ENCODE data around the gene VPS50.

Gene VPS50, protein sequence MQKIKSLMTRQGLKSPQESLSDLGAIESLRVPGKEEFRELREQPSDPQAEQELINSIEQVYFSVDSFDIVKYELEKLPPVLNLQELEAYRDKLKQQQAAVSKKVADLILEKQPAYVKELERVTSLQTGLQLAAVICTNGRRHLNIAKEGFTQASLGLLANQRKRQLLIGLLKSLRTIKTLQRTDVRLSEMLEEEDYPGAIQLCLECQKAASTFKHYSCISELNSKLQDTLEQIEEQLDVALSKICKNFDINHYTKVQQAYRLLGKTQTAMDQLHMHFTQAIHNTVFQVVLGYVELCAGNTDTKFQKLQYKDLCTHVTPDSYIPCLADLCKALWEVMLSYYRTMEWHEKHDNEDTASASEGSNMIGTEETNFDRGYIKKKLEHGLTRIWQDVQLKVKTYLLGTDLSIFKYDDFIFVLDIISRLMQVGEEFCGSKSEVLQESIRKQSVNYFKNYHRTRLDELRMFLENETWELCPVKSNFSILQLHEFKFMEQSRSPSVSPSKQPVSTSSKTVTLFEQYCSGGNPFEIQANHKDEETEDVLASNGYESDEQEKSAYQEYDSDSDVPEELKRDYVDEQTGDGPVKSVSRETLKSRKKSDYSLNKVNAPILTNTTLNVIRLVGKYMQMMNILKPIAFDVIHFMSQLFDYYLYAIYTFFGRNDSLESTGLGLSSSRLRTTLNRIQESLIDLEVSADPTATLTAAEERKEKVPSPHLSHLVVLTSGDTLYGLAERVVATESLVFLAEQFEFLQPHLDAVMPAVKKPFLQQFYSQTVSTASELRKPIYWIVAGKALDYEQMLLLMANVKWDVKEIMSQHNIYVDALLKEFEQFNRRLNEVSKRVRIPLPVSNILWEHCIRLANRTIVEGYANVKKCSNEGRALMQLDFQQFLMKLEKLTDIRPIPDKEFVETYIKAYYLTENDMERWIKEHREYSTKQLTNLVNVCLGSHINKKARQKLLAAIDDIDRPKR

DNA sequence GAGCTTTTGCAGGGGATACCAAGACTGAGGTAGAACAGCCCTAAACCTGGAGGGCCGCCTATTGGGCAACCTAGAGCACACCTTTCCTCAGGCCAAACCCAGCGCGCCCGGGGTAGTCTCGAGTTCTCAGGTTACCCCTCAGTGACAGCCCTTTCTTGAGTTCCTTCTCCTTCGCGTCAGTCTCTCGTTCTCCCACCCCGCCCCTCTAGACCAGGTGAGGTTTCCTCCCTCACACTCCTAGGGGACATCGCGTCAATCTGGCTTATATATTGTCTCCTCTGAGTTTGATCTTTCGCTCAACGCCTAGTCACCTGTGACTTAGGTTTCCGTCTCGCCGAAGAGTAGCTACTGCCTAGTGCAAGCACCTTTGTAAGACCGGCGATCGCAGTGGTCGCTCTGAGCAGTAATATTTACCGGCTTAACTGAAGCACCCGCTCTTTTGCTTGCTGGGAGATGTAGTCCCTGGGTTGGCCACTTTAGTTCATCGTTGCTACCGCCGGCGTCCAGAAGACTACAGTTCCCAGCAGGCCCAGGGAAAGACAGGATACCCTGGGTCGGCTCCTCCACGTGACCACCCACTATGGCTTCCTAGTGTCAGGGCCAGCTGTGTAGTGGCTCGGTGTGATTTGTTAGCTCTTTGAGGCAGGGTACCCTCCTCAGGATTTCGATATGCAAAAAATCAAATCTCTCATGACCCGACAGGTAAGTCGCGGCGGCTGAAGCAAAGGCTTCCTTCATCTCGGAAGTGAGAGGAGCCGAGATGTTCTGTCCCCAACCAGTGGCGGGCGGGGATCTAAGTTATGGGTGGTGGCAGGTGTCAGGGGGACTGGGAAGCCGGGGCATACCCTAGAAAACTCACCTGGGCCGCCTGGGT, at the start of gene VPS50:
VPS50 (plus strand) TSS at position 568 of the 874 bp plus-strand sequence; CDS start at position 670, 102 bp downstream.
- peak; percentile 88 for DNase-seq

DNA sequence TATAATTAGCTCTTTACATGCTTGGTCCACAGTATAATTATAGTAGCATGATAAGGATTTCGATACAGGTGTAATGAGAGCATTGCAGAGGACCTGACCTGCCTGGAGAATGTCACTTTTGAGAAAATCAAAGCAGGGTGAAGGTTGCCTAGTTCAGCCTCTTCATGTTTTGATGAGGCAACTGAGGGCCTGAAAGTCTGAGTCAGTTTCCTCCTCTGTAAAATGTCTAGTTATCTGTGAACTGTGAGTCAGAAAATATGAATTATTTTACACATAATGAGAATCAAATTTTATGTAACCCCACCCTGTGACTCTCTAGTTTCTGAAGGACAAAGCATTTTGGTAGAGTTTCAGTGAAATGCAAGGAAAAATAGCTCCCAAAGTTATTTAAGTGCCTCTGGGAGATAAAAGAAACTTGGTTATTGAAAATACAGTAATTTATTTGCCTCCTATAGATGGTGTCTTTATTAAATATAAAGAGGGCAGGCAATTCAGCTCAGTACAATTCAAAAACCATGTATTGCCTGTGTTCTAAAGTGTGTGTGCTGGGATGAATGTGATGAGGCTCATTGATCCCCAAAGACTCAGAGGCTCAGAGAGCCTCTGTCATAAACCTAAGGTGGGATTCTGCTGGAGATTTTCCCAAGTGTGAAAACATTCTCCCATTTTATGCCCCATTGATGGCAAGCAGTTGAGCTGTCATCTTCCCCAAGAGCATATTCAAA, 46.7 kb upstream of the VPS50 start:
- no peak for DNase-seq

DNA sequence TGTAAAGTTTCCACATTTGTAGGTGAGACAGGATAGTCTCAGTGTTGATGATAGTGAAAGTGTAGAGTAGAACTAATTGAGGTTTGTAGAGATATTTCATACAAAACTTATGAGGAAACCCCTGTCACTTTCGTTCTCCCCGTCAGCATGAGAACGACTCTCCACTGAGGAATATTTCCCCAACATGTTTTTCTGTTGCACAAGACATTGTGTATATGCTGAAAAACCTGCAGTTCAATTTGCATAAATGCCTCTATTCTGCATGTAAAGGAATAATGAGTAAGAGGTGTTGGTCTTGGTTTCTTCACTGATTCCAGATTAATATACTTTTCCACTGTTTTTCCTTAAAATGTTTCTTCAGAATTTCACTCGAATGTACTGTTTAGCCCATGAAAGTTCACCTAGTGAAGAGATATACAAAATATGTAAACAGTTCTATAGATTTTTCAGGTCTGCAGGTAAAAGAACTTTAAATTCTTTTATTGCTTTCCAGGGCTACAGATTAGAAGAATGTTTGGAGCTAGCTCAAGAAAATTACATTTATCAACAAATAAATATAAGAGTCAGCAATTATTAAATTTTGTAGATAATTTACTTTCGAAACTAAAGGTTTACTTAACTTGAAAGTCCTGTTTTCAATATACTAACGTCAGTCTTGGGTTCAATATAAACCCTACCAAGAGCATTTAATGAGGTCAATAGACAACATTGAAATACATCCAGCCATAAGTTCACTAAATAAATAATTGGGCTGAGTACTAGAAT, 43.1 kb upstream of the VPS50 start:
- DNase-seq = no peak

DNA sequence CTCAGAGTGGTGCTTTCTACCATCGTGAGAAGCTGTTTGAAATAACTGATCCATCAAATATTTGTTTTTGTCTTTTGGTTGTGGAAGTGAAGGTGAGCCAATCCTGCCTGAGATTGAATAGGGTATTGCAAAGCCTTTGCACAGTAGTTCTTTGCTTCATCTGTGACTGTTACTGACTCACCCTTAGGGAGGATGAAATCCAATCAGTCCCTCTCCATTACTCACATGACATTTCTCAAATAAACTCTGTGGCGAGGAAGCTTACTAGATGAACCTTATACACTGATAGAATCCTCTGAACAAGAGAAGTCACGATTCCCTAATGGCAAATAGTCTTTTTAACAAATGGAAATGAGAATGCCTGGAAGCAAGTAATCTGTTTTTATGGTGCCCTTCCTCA, 37.8 kb upstream of the VPS50 start:
- no peak for DNase-seq

DNA sequence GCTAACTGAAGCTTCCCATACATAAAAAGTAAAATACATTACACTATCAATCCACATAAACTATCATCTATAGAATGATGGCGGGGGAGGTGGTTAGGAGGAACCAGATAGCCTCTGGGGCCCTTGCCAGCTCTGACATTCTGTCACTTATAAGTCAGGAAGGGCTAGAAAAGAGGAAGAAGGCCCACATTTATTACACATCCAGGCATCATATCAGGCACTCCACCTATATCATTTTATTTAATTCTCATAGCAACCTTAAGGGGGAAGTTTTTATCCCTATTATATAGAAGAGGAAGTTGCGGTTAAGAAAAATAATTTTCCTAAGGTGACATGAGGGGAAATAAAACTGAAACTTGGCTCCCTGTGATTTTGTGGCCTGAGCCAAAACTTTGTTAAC, 35.8 kb upstream of the VPS50 start:
- no peak for DNase-seq

DNA sequence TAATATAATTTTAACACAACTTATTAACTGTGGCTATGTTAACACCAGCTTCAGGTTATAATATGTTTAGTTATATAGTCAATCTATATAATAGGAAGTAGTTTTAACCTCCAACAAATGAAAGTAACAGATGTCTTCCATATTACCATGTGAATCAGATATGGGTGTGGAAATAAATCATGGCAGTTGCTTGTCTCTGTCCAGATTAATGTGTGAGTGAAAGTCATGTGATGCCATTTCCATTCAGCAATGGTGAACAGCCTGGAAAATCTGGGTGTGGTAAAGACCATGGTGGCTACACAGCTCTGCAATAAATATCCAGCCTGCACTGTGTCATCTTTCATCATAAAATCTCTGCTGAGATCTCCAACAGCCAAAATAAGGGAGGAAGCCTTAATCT, 33.7 kb upstream of the VPS50 start:
- DNase-seq = no peak

DNA sequence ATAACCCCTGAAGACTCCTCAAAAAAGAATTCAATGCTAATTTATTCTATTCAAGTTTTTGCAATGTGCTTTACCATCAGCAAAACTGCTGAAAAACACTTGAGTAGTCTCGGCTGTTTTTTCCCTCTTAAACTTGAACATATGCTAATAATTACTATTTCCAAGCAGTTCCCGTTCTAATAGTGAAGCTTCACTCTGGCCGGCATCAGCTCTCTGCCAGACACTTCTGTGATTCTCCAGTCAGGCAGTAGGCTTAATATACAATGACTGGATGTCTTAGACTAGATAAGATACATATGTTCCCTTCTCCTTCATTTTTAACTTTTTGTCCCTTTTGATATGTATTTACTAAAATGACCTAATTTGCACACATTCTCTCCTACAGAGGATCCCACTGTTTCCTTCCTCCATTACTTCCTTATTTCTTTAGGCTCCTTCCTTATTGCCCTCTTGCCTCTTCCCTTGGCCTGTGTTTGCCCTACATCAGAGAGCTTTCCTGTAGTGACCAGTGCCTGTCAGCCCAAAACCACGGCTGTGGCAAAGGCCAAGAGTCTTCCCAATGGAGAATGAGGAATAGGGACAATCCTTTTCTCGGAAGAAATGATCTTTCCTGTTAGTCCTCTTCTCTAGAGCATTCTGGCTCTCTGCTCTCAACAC, 29.4 kb upstream of the VPS50 start:
- no peak for DNase-seq

DNA sequence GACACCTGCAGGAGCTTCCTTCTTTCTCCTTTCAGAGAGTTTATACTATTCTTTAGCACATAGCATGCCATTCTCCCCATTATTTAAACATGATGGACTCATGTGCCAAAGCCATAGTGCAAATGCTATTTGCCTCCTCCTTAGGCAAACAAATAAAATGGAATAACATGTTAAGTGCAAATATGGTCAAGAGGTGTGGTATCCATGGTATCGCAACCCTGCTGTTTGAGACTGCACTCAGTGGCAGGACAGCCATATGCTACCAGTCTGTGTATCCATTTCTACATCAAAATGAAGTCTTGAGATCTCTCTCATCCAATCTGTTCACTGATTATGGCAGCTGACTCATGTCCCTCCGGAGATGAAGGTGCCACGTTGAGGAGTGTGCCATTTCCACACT, 28.7 kb upstream of the VPS50 start:
- DNase-seq = no peak

DNA sequence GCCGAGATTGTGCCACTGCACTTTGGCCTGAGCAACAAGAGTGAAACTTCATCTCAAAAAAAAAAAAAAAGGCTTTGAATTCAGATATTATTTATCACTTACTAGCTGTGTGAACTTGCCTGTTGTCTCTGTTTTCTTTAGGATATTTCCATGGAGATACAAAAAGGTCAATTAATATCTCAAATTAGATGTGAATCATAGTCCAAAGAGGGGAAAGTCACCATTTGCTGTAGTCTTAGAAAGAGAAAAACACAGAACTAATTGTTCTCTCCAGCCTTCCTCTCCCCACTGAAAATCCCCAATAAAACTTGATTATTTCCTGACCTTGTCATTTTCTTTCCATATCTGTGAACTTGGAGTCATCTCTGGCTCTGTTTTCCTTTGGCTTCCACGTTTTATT, 27.1 kb upstream of the VPS50 start:
- DNase-seq = no peak

DNA sequence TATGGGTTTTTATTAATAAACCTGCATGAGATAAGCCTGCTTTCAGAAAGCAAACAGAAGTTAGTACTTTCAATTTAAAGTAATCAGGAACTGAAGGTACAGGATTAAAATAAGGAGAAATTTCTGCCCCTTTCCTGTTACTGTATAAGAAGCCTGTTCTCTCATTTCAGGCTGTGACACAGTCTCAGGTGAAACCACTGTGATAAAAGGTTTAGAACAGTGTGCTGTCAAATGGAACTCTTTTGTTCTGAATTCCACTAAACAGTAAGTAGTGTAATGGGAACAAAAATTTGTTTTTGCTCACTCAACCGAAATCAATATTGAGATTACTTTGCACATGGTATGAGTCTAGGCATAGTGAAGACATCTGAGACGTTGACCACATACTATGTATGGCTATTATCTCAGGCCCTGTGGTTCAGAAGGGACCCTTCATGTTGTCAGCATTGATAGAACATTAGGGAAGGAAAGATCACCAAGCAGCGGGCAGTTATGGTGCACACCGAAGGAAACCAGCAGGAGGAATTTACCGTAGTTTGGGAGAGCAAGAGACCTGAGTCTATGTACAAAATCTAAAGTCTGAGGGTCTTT, 20.8 kb upstream of the VPS50 start:
- no peak for DNase-seq

DNA sequence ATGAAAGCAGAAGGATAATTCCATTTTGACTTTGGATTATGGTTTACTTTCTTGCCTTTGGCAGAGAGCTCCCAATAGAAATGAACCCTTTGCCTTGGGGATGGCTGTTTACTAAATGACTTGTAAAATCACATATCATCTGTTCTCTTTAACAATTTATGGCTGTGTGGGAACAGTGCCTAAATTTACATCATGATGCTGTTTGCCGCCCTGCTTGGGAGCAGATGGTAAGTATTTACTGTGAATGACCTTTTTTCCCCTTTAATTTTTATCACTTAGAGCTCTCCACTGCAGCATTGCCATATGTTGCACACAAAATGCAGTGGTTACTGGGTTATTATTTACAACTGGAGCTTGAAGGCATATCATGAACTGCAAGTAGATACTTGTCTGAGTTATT, 19.3 kb upstream of the VPS50 start:
- DNase-seq = no peak

DNA sequence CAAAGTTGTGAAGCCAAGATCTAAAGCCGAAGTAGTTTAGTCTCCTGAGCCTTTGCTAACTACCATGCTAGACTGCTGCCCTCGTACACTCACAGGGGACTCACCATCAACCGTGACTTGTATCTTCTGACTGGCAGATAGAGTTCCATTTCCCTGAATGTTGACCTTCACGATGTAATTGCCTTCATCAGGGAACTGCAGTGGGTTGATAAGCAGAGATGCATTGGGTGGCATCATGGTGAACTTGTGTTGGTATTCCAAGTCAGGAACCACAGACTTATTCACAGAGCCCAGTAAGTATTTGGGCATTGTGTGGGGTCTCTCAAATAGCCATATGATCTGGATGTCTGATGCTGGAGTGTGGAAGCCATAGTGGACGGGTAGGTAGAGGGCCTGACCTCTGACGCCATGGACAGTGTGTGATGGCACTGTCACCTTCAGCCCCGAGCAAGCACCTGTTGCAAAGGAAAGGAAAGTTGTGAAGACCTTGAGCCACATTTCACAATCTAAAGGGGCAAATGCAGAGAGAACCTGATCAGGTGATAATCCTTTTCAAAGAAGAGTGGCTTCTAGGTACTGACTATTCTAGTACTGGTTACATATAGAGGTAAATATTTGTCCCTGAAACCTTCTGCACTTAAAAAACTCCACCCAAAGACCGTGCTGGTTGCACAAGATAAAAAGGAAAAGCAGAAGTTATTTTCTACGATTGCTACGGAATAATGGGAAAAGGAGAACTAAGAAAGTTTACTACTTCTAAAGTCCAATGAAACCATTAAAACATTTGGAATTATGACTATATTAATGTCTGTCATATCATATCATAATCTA, 13.0 kb upstream of the VPS50 start:
- no peak for DNase-seq

DNA sequence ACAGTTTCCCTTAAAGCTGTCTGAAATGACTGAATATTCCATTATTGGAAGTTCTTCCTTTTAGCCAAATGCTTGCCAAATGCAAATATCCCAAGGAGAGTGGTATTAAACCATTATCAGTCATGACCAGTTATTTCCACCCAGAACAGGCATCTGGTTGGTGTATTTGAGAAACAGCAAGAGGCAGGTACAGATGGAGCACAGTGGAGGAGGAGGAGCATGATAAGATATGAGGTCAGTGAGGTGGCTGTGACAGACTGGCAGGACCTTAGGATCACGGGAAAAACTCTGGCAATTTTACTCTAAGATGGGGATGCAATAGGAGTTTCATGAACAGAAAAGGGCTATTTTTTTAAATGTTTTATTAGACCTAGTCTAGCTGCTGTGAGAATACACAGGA, 12.3 kb upstream of the VPS50 start:
- no peak for DNase-seq

DNA sequence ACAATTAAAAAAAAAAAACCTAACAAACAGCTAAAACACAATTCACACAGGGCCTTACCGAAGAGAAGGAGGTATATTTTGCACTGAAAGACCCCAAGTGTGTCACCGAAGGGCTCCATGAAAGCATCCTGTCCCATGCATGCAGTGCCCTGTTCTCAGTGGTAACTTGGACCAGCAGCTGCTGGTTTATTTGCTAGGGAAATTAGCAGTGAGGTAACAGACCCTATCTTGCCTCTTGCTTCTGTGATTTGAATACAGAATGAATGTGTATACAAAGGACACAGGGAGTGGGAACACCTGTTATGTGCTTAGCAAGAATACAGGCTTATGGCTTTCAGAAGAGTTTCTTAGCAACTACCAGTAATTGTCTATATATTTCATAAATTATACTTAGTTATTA, 5.9 kb upstream of the VPS50 start, which contains the start of gene HEPACAM2:
HEPACAM2 (minus strand) TSS at position 160 of the 400 bp plus-strand sequence.
- DNase-seq = no peak

DNA sequence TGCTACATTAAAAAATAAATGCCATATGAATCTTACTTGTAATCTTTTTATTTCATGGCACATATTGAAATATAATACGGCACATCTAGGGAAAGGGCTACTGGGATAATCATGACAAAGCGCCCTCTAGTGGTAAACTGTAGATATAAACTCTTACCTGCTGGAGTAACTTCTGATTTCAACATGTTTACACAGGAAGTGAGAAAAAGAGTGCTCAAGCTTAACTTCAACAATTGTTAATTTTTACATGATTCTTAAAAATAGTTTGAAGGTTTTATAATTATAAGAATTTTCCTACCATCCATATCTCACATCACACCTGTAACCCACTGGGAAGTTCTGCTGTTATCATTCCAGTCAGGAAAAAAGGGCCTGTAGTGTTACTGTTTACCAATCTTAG, 3.9 kb upstream of the VPS50 start:
- DNase-seq = no peak

DNA sequence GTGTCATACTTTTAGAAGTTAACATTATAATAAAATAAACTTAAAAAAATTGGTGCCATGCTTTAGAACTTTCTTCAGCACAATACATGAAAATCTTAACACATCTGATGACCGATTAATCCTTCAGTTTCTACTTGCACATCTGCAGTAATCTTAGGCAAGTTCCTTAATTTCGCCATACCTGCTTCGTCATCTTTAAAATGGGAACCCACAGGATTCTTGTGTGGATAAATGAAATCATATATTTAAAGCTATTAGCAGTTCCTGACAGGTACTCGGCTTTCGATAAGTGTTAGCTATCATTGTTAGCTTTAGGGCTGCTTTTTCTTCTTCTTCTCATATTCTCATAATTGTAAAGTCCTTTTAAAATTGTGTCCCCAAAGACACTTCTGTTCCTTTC, 907 bp upstream of the VPS50 start:
- no peak for DNase-seq

DNA sequence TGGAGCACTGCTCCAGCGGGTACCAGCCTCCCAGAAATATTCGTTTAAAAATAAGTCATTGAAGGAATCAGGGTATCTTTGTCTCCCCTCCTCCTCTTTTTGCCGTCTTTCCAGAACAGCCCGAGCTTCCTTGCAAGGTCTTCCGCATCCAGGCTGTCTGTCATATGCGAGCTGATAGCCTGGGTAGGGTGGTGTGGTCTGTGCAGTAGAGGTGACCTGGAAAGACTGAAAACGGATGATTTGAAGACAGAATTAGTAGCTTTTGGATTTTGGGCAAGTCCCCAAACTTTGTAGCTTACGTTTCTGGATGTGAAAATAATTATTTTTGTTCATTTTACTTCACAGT, 480 bp downstream of the VPS50 start:
- no peak for DNase-seq

DNA sequence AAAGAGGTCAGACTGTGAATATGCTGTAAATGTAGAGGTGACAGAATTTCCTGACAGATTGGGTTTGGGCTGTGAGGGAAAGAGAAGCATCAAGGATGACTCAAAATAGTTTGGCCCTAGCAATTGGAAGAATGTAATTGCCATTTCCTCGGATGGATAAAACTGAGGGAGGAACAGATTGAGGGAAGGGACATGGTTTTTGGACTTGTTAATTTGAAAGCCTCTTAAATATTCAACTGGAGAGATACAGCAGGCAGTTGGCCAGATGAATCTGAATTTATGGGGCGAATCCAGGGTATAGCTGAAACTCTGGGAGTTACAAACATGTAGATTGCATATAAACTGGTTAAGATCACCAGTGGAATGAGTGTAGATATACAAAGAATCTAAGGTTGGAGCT, 3.4 kb downstream of the VPS50 start:
- DNase-seq = no peak

DNA sequence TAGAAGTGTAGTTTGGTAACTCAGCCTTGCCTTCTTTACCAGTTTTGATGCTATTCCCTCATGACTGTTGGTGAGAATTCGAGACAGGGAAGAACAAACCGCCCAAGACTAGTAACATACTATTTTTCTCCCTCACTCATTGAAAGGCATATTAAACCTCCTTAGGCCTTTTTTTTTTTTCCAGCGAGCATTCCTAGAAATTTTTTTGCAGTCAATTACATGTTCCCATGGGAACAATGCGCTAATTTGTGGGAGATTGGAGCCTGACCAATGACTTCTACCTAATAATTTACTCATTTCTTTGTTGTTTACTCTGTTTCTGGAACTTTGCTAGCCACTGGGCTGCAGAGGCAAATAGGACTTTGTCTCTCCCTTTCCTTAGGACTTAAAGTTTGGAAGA, 6.0 kb downstream of the VPS50 start:
- no peak for DNase-seq

DNA sequence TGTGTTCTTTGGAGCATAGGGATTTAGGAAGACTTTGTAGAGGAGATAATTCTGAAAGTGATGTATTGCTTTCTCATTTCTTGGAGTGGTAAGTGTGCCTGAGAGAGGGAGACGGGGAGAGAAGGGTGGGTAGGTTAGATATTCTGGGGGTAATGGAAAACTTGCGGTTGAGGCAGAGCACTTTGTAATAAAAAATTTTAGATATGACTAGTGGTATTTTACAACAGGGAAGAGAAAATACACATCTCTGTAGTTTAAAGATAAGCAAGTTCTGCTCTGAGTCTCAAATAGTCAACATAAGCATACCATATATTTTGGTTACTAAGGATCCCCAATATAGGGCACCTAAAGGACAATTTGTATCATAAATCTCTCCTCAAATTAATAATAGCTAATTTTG, 6.6 kb downstream of the VPS50 start:
- DNase-seq = no peak

All from activated T-cell treated with anti-CD3 and anti-CD28 coated beads, Interleukin-2, amount 50 U/mL, for 1 hour (primary cell).